ENCODE data around the gene IL17B.

Gene IL17B

DNA sequence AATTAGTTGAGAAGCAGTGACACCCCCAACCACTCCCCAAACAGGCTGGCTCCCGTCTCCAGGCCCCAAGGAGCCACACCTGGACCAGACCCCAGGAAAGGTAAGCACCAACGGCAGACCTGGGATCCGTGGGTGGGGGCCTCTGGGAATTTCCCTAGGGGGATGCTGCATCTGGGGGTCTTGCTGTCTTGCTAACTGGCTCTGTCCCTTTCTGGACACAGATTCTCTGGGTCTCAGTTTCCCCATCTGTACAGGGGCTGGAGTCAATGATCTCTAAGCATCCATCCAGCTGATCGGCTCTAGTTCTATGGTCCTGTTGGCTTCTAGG lies 27.9 kb upstream of the IL17B start:
- Histone ChIP-seq H3K9ac (ENCODE audit: low read length) (no peak overlapping the region), H3K4me1 (ENCODE audit: insufficient read depth, low read length, severe bottlenecking) (no peaks in the 10 kb centered on the region), H3K9me3 (ENCODE audit: low read length) (no peaks in the 10 kb centered on the region), H3K4me2 (ENCODE audit: low read length) (no peak overlapping the region), H3K36me3 (ENCODE audit: insufficient read depth, low read length) (no peaks in the 10 kb centered on the region), H3K79me2 (ENCODE audit: insufficient read depth, low read length) (no peaks in the 10 kb centered on the region), H2AFZ (ENCODE audit: low read length) (no peak overlapping the region), H3K27ac (ENCODE audit: low read depth, low read length, poor library complexity, severe bottlenecking) (no peak overlapping the region), H3F3A (ENCODE audit: insufficient read depth, low read length) (no peaks in the 10 kb centered on the region), H3K9me2 (ENCODE audit: low read depth, low read length) (no peaks in the 10 kb centered on the region), H3K4me3 (ENCODE audit: low read depth, low read length, poor library complexity, severe bottlenecking) (no peak overlapping the region), H3K27me3 (ENCODE audit: insufficient read depth, low read length) (no peaks in the 10 kb centered on the region; the same call in 1 of the 2 replicates), H4K20me1 (ENCODE audit: insufficient read depth, low read length) (no peaks in the 10 kb centered on the region)
- TF ChIP-seq, protein P1, sequence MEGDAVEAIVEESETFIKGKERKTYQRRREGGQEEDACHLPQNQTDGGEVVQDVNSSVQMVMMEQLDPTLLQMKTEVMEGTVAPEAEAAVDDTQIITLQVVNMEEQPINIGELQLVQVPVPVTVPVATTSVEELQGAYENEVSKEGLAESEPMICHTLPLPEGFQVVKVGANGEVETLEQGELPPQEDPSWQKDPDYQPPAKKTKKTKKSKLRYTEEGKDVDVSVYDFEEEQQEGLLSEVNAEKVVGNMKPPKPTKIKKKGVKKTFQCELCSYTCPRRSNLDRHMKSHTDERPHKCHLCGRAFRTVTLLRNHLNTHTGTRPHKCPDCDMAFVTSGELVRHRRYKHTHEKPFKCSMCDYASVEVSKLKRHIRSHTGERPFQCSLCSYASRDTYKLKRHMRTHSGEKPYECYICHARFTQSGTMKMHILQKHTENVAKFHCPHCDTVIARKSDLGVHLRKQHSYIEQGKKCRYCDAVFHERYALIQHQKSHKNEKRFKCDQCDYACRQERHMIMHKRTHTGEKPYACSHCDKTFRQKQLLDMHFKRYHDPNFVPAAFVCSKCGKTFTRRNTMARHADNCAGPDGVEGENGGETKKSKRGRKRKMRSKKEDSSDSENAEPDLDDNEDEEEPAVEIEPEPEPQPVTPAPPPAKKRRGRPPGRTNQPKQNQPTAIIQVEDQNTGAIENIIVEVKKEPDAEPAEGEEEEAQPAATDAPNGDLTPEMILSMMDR (IDR thresholded peaks at IDR 0.05; ENCODE audit: low read length) = no peak
- TF ChIP-seq EZH2 (IDR thresholded peaks at IDR 0.05; ENCODE audit: borderline replicate concordance, low read length) = no peak

DNA sequence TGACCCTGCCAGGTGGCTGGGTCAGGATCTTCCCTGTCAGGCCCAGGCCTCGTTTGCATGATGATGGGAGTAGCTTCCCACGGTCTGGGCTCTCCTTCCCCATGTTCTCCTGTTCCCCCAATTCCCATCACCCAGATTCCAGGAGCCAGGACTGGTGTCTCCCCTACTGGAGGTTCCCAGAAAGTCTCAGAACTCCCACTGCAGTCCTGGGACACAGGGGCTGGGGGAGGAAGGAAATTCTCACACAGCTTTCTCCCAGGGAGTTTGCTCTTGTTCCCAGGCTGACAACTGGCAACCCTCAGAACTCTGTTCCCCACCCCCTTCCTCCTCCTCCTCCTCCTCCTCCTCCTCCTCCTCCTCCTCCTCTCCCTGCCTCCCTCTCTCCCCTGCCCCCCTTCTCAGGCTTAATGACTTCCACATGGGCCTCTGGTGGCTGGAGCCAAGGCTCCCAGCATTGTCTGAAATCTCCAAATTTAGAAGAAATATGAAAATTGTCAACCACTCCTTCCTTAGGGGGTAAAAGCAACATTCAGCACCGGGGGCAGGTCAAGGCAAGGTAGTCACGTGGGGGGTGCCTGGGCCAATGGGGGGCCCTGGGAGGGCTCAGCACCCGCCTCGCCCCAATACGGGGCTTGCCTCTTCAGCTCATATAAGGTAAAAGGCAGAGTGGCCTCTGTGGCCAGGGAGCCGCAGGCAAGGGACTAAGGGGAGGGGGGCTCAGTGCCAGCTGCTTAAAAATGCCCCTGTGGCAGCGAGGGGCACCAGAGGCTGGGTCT lies 27.3 kb upstream of the IL17B start:
- TF ChIP-seq, protein P1 (IDR thresholded peaks at IDR 0.05; ENCODE audit: low read length) = no peak
- no peak for TF ChIP-seq EZH2 (IDR thresholded peaks at IDR 0.05; ENCODE audit: borderline replicate concordance, low read length)
- H3K9me3 ChIP-seq (ENCODE audit: low read length) = no peaks in the 10 kb centered on the region
- H2AFZ ChIP-seq (ENCODE audit: low read length) = no peak overlapping the region
- H3K4me3 ChIP-seq (ENCODE audit: low read depth, low read length, poor library complexity, severe bottlenecking) = no peak overlapping the region
- no peaks in the 10 kb centered on the region for H3F3A ChIP-seq (ENCODE audit: insufficient read depth, low read length)
- no peaks in the 10 kb centered on the region for H3K4me1 ChIP-seq (ENCODE audit: insufficient read depth, low read length, severe bottlenecking)
- no peaks in the 10 kb centered on the region for H3K79me2 ChIP-seq (ENCODE audit: insufficient read depth, low read length)
- no peaks in the 10 kb centered on the region for H3K36me3 ChIP-seq (ENCODE audit: insufficient read depth, low read length)
- H3K27ac ChIP-seq (ENCODE audit: low read depth, low read length, poor library complexity, severe bottlenecking) = no peak overlapping the region
- H3K4me2 ChIP-seq (ENCODE audit: low read length) = no peak overlapping the region
- H3K9ac ChIP-seq (ENCODE audit: low read length) = no peak overlapping the region
- H3K9me2 ChIP-seq (ENCODE audit: low read depth, low read length) = no peaks in the 10 kb centered on the region
- H3K27me3 ChIP-seq (ENCODE audit: insufficient read depth, low read length) = no peaks in the 10 kb centered on the region; the same call in 1 of the 2 replicates
- no peaks in the 10 kb centered on the region for H4K20me1 ChIP-seq (ENCODE audit: insufficient read depth, low read length)

DNA sequence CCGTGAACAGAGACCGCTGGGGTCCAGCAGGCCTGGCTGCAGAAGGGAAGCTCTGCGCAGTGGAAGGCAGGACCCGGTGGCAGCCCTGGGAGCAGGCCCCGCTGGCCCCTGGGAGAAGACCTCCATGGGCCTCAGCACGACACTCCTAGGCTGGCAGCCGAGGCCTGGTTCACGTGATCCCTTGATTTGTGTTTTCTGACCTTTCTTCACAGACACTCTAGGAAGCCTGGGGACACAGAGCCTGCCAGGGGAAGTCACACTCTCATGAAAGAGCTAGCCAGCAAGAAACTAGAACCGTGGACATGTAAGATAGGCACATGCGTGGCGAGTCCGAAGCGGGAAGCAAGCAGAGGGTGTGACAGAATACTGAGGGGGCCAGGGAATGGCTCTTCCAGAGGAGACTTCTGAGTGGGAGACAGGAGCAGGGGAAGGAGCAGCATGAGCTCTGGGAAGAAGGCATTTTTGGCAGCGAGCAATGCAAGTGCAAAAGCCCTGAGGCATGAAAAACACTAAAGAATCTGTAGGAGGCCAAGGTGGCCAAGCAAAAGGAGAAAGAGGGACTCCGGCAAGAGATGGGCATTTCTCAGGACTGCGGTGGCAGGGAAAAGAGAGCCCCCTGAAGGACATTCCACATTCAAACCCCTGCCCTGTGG lies 26.6 kb upstream of the IL17B start:
- Histone ChIP-seq H3K79me2 (ENCODE audit: insufficient read depth, low read length) (no peaks in the 10 kb centered on the region), H3K27ac (ENCODE audit: low read depth, low read length, poor library complexity, severe bottlenecking) (no peak overlapping the region), H3F3A (ENCODE audit: insufficient read depth, low read length) (no peaks in the 10 kb centered on the region), H2AFZ (ENCODE audit: low read length) (no peak overlapping the region), H3K36me3 (ENCODE audit: insufficient read depth, low read length) (no peaks in the 10 kb centered on the region), H3K4me2 (ENCODE audit: low read length) (no peak overlapping the region), H3K9ac (ENCODE audit: low read length) (no peak overlapping the region), H3K27me3 (ENCODE audit: insufficient read depth, low read length) (no peaks in the 10 kb centered on the region; the same call in 1 of the 2 replicates), H3K4me1 (ENCODE audit: insufficient read depth, low read length, severe bottlenecking) (no peaks in the 10 kb centered on the region), H4K20me1 (ENCODE audit: insufficient read depth, low read length) (no peaks in the 10 kb centered on the region), H3K4me3 (ENCODE audit: low read depth, low read length, poor library complexity, severe bottlenecking) (no peak overlapping the region), H3K9me3 (ENCODE audit: low read length) (no peaks in the 10 kb centered on the region), H3K9me2 (ENCODE audit: low read depth, low read length) (no peaks in the 10 kb centered on the region)
- TF ChIP-seq EZH2 (IDR thresholded peaks at IDR 0.05; ENCODE audit: borderline replicate concordance, low read length) = no peak
- TF ChIP-seq, protein P1 (IDR thresholded peaks at IDR 0.05; ENCODE audit: low read length) = no peak
